Astrocyte of the spinal cord (primary cell): Measurements from ENCODE around the gene IFITM1.

Experiments
- DNase-seq: peaks from one replicate; pipeline ENCODE4 v3.0.0; 2011; ENCODE audit warnings: low read depth, low spot score
- H3K4me3 ChIP-seq: 2 replicates; pipeline ENCODE4 v1.5.1; 2011; ENCODE audit warnings: low read depth, mild to moderate bottlenecking, low read length, moderate library complexity
- in situ Hi-C: cut with HindIII; loops from 2 replicates; pipeline ENCODE4 v1.10.0; 2017; ENCODE audit warnings: low sequenced_read_pairs
- TF ChIP-seq, protein P1 (sequence below): IDR thresholded peaks from 2 replicates; pipeline ENCODE4 v1.5.1; 2012; ENCODE audit warnings: low read depth, mild to moderate bottlenecking, low read length, inconsistent platforms

The IFITM1 gene

DNA sequence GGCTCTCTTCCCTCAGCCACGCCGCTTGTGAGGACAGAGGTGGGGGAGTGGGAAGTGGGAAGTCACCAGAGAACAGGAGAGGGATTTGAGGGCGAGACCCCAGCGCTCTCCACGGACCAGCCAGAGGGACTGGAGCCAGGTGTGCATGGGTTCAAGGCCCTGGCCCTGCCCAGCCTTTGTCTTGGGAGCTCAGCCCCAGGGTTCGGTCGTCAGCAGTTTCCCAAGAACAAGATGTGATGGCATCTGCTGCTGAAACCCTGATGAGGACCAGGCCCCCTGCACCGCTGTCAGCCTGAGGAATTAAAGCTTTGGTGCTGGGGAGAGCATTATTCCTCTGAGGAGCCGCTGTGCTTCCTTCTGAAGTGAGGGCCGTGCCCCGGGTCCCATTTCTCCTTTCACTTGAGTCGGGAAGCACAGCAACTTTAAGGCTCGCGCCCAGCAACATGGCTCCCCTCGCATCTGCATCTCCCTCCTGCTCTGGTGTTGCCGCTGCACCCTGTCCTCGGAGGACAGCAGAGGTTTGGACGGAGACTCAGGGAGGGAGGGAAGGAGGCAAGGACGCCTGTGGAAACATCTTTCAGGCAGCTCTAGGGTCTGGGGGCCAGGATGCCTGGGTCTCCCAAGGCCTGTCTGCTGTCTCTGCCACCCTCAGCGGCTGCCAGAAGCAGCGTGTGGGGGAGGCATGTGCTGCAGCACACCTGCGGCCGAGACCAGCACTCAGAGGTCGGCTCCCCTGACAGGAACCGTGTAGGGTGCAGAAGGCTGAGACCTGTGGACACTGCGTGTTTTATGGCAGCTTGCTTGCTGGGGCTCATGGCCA, 18.3 kb upstream of the IFITM1 start:
- no peak overlapping the region for H3K4me3 ChIP-seq
- in situ Hi-C loops, result no loop called here
- DNase-seq, result no peak
- TF ChIP-seq, protein P1, sequence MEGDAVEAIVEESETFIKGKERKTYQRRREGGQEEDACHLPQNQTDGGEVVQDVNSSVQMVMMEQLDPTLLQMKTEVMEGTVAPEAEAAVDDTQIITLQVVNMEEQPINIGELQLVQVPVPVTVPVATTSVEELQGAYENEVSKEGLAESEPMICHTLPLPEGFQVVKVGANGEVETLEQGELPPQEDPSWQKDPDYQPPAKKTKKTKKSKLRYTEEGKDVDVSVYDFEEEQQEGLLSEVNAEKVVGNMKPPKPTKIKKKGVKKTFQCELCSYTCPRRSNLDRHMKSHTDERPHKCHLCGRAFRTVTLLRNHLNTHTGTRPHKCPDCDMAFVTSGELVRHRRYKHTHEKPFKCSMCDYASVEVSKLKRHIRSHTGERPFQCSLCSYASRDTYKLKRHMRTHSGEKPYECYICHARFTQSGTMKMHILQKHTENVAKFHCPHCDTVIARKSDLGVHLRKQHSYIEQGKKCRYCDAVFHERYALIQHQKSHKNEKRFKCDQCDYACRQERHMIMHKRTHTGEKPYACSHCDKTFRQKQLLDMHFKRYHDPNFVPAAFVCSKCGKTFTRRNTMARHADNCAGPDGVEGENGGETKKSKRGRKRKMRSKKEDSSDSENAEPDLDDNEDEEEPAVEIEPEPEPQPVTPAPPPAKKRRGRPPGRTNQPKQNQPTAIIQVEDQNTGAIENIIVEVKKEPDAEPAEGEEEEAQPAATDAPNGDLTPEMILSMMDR, result no peak

DNA sequence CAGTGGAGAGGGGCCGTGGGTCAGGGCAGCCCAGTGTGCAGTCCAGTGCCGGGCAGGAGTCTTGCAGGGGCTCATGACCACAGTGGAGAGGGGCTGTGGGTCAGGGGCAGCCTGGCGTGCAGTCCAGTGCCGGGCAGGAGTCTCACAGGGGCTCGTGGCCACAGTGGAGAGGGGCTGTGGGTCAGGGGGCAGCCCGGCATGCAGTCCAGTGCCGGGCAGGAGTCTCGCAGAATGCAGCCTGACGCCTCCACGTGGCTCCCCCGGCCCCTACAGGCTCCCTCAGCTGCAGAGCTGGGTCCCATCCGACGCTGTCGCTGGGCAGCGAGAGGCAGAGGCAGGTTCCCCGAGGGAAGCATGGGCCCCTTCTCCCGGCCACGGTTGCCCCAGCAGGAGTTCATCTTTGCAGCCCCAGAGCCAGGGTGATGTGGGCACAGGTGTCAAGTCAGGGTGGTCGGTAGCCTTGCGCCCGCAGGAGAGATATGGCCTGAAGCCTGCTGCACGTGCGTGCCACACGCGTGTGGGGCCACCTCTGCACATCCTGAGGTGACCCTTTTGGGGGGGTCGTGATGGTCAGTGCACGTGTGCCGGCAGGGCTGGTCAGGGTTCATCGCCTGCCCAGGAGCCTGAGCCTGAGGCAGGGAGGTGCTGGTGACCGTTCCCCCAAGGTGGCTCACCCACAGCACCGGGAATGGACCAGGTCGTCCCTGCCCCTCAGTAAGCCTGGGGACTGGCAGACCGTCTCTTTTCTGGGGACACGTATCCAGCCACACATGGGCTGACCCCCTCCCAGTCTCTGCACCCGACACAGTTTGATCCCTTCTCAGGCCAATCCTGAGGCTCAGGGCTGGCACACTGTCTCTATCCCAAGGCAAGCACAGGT, 17.4 kb upstream of the IFITM1 start:
- no peak for DNase-seq
- no peak overlapping the region for H3K4me3 ChIP-seq
- in situ Hi-C loops, result no loop called here
- TF ChIP-seq, protein P1, result no peak

DNA sequence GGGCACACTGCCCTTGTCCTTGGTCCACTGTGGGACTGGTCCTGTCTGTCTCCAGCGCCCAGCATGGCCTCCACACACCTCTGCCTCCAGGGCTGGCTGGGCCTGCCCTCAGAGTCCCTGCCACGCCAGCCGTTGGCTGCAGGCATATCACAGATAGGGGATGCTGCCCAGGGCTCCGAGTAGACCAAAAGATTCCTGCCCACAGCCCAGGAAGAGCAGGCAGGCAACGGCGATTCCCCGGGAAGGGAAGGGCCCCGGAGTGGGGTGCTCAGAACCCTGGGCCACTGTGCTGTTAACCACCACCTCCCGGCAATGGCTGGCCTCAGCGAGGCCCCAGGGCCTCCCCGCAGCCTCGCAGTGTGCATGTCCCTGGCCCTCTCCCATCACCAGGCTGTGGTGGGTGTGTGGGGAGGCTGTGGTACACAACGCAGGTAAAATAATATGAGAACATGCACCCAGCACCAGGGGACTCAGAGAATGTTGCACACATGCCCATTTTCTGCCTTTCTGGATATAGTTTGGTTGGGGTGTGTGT, 16.7 kb upstream of the IFITM1 start:
- TF ChIP-seq, protein P1, result no peak
- in situ Hi-C loops, result no loop called here
- H3K4me3 ChIP-seq, result no peak overlapping the region
- DNase-seq, result no peak

DNA sequence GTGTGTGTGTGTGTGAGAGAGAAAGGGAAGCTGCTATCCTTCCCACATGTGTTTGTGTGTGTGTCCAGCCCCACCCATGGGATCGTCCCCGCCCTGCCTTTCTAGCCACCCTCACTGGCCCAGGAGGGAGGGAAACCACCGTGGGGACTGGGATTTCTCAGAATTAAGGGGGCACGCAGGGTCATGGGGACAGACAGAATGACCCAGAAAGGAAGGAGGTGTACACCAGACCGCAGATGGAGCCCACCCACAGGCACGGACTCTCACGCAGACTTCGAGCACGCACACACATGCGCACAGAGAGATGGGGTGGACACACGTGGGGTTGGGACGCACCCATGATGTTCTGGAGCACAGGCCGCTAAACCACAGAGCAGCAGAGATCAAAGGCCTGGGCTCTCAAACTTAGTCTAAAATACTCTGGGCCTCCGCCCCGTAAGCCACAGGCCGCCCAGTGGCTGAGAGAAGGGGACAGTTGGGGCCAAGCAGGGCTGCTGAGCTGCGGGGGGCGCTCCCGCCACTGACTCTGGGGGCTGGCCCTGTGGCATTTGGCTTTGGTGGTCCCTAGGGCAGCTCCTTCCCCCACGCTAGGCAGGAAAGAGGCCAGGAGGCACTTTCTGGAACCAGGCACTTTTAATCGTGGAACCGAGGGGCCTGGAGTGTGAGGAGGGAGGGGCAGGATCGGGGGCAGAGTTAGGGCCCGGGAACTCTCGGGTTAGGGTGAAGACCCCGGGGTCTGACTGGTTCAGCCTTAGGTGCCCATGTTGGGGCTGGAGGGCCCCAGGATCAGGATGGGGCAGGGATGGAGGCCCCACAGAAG, 16.0 kb upstream of the IFITM1 start:
- in situ Hi-C loops, result no loop called here
- no peak overlapping the region for H3K4me3 ChIP-seq
- no peak for DNase-seq
- TF ChIP-seq, protein P1, result no peak

DNA sequence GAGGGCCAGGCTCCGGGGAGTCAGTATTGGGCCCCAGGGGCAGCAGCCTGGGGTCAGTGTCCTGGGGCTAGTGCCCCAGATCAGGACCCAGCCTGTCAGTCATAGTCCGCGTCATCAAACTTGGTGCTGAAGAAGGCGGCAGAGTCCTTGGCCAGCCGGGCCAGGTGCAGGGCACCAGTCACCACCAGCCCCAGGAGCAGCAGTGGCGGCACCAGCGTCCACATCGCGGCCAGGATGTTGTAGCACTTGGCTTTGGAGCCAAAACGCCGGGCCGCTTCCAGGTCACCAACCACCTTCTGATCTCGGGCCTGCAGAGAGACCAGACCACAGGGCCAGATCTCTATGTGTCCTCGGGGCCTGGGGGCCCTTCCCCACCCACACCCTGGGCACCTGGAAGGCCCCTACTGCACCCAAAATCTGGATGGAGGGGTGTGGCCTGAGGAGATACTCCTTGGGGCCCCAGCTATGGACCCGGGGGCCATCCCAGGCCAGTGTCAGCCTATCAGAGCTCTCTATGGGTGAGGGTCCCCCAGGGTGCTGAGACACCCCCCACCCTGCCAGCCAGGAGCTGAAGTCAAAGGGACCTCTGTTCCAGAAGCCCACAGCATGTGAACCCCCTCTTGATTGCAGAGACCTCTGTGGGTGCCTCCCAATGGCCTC, 15.3 kb upstream of the IFITM1 start:
- no peak for DNase-seq
- H3K4me3 ChIP-seq, result no peak overlapping the region
- TF ChIP-seq, protein P1, result no peak
- in situ Hi-C loops, result no loop called here
